ENCODE results near the gene SARDH. TPM values are rescaled to one million over a fixed set of nuclear protein-coding genes. Genes with fewer than 3 reads are reported as not detected.

SARDH gene
- total and polyA plus RNA-seq, 2 of the 8 experiments (the other 6 are each of a cell fraction or from before 2014, with no cell fraction given), result 6.4 to 7.4 TPM

DNA sequence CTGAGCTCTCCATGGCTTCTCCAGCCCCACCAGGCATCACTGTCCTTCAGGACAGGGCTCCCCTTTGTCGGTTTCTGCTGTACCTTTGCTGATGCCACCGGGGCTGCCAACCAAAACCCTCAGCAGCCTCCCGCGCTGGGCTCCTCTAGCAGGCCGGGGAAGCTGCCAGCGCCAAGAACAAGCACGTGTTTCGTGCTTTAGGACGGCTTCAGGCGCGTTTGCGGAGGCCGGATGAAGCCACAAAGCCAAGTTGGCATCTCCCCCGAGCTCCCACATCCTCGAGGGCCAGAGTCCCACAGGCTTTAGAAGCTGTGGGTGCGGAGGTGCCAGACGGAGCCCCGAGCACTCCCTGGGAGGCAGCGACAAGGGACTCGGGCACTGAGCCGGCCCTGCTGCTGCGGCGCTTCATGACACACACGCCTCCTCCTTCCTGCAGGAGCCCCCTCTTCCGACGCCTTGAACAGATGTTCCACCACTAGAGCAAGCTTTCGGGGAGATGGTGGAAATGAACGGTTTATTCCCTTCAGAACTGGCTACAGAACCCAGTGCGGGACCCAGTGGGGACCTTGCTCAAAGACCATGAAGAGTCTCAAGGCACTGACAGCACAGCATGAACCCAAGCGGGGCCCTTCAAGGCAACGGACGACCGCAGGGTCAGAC lies 36.7 kb downstream of the SARDH start:
- ChIA-PET POLR2A (ENCODE audit: partially characterized antibody) (interaction anchor here (0.9 kb wide), 1 partner anchor 93 kb away, joined by 3 read pairs; no protein-coding TSS in a partner anchor), CTCF (ENCODE audit: partially characterized antibody) (interaction anchor here (0.7 to 2.6 kb wide), 11 partner anchors 8 to 238 kb away, joined by 3 to 11 read pairs (median 4); no protein-coding TSS in a partner anchor)
- Histone ChIP-seq H2BK15ac (ENCODE audit: low read length) (no peak overlapping the region), H2BK12ac (ENCODE audit: low read depth, low read length) (no peak overlapping the region), H2AFZ (ENCODE audit: low read length) (no peak overlapping the region), H3K23me2 (ENCODE audit: low read depth, low read length) (no peaks in the 10 kb centered on the region), H2BK120ac (replicated peaks; ENCODE audit: low read depth, low read length) (peak overlapping the region; percentile 14), H3K4me3 (ENCODE audit: extremely low read depth in 1 of 4, insufficient read depth in 2 of 4, low read depth in 3 of 4, low read length in 4 of 4) (no peak overlapping the region), H3K9me3 (ENCODE audit: insufficient read depth in 2 of 2, low read depth in 1 of 2, low read length in 1 of 2) (no peaks in the 10 kb centered on the region), H3K18ac (ENCODE audit: extremely low read depth, low read length) (no peak overlapping the region), H3K27me3 (replicated peaks in 1 of 4; ENCODE audit: control insufficient read depth in 3 of 4, extremely low read depth in 1 of 4, insufficient read depth in 3 of 4, low read length in 3 of 4) (no peaks in the 10 kb centered on the region; a peak in 2 of 7 replicates), H3K23ac (ENCODE audit: insufficient read length) (no peak overlapping the region), H3K4me2 (ENCODE audit: insufficient read depth in 1 of 2, low read depth in 2 of 2, low read length in 2 of 2) (no peak overlapping the region), H4K8ac (ENCODE audit: extremely low read depth, insufficient read depth, low read length) (no peak overlapping the region; the same call in 1 of the 2 replicates), H3K4me1 (replicated peaks in 1 of 4; ENCODE audit: control insufficient read depth in 3 of 4, insufficient read depth in 4 of 4, low read length in 3 of 4) (peaks cover 0 to 13% (median 10%) of the 10 kb centered on the region in 4 experiments; a peak in 5 of 7 replicates), H3K9ac (replicated peaks in 1 of 4; ENCODE audit: extremely low read depth in 1 of 4, low read depth in 3 of 4, low read length in 3 of 4) (no peak overlapping the region), H3K14ac (ENCODE audit: insufficient read length) (no peak overlapping the region), H3K27ac (ENCODE audit: low read depth, low read length) (no peak overlapping the region), H2BK20ac (ENCODE audit: low read length) (no peak overlapping the region), H3K56ac (replicated peaks; ENCODE audit: insufficient read length, low read depth, low read length) (no peak overlapping the region), H3K36me3 (ENCODE audit: control insufficient read depth in 2 of 4, insufficient read depth in 4 of 4, low read length in 3 of 4) (no peaks in the 10 kb centered on the region), H2AK5ac (ENCODE audit: low read depth, low read length) (no peak overlapping the region), H4K5ac (ENCODE audit: insufficient read length, low read depth, low read length) (no peak overlapping the region), H3K79me2 (ENCODE audit: control insufficient read depth in 1 of 2, insufficient read depth in 2 of 2, low read length in 2 of 2) (no peaks in the 10 kb centered on the region), H3K79me1 (ENCODE audit: low read depth, low read length) (no peaks in the 10 kb centered on the region), H4K20me1 (replicated peaks in 1 of 2; ENCODE audit: control insufficient read depth in 1 of 2, insufficient read depth in 2 of 2, low read length in 2 of 2) (no peaks in the 10 kb centered on the region), H4K91ac (replicated peaks; ENCODE audit: insufficient read length, low read length) (no peak overlapping the region), H2BK5ac (ENCODE audit: low read depth, low read length) (no peak overlapping the region), H3K4ac (replicated peaks; ENCODE audit: insufficient read length, low read depth, low read length) (no peak overlapping the region)
- 90% methylated on average over 31 of the region's 33 CpGs; no CpG with 5 or more reads in 1 of the 2 experiments for WGBS, 2 experiments (ENCODE audit: extremely low coverage in 1 of 2, insufficient coverage in 1 of 2, insufficient read length in 1 of 2, insufficient replicate concordance in 2 of 2, low coverage in 1 of 2, low lambda C conversion rate in 2 of 2, missing lambda C conversion rate in 1 of 2)
- FAIRE-seq (no peak), DNase-seq (ENCODE audit: low read depth in 1 of 2, low spot score in 2 of 2) (no peak)
- TF ChIP-seq RXRA (IDR thresholded peaks at IDR 0.05; ENCODE audit: insufficient read depth, low read depth, low read length) (no peak), HDAC2 (IDR thresholded peaks at IDR 0.05; ENCODE audit: borderline replicate concordance in 1 of 2, low read depth in 2 of 2, low read length in 2 of 2) (no peak), SP2 (IDR thresholded peaks at IDR 0.05; ENCODE audit: low read length) (no peak), SP1 (IDR thresholded peaks at IDR 0.05; ENCODE audit: low read depth, low read length) (no peak), SP4 (IDR thresholded peaks at IDR 0.05; ENCODE audit: low read length) (no peak), TAF7 (optimal IDR thresholded peaks at IDR 0.05; ENCODE audit: borderline replicate concordance, low read depth, low read length) (no peak), CREB1 (IDR thresholded peaks at IDR 0.05) (no peak), HDAC6 (IDR thresholded peaks at IDR 0.05; ENCODE audit: low read depth, low read length) (no peak)
- TF ChIP-seq, protein P1, sequence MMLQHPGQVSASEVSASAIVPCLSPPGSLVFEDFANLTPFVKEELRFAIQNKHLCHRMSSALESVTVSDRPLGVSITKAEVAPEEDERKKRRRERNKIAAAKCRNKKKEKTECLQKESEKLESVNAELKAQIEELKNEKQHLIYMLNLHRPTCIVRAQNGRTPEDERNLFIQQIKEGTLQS (IDR thresholded peaks at IDR 0.05; ENCODE audit: insufficient read depth, low read depth, low read length), result no peak
- TF ChIP-seq, protein P2, sequence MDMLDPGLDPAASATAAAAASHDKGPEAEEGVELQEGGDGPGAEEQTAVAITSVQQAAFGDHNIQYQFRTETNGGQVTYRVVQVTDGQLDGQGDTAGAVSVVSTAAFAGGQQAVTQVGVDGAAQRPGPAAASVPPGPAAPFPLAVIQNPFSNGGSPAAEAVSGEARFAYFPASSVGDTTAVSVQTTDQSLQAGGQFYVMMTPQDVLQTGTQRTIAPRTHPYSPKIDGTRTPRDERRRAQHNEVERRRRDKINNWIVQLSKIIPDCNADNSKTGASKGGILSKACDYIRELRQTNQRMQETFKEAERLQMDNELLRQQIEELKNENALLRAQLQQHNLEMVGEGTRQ (IDR thresholded peaks at IDR 0.05; ENCODE audit: low read length), result no peak
